Urothelium cell line (cell line): ENCODE data around the gene SWSAP1.
"Not testable (repeated sequence)": the region's sequence is repeated elsewhere in the genome, so short reads cannot be mapped to it uniquely, and the experiment has no call there.

Experiments used
- DNase-seq: peaks from one replicate; pipeline ENCODE4 v3.0.0; 2011; ENCODE audit warnings: low spot score, mixed read lengths
- FAIRE-seq: peaks from 2 replicates; lab custom pipeline; 2011; peaks lifted over from hg19 to GRCh38; lab: Jason Lieb, UNC

SWSAP1 gene, protein sequence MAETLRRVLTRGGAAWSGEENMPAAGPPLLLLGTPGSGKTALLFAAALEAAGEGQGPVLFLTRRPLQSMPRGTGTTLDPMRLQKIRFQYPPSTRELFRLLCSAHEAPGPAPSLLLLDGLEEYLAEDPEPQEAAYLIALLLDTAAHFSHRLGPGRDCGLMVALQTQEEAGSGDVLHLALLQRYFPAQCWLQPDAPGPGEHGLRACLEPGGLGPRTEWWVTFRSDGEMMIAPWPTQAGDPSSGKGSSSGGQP

DNA sequence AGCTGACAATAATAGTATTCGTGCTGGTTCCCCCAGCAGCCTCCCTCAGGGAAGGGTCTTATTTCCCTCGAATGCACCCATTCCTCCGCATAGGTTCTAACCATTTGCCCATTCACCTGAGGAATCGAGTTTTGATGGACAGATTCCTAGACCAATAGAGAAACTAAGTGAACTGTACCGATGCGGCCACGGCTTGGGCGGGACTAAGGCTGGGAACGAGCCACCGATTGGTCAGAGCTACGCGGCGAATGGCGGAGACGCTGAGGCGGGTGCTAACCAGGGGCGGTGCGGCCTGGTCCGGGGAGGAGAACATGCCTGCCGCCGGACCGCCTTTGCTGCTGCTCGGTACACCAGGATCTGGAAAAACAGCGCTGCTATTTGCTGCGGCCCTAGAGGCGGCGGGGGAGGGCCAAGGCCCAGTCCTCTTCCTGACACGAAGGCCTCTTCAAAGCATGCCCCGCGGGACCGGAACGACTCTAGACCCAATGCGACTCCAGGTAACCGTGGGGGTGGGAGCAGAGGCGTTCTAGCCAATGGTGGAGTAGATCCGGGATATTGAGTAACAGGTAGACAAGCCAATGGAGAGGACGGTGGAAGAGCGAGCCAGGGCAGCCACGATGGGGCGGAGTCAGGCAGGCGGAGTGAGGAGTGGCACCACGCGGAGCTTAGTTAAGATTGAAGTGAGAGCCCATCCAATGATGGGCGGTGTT is at the start of gene SWSAP1:
TSS of gene SWSAP1 (plus strand) at position 234 of the 710 bp plus-strand sequence. CDS start at position 249, 15 bp downstream.
- DNase-seq (peak; percentile 94), FAIRE-seq (peak; percentile 27)

DNA sequence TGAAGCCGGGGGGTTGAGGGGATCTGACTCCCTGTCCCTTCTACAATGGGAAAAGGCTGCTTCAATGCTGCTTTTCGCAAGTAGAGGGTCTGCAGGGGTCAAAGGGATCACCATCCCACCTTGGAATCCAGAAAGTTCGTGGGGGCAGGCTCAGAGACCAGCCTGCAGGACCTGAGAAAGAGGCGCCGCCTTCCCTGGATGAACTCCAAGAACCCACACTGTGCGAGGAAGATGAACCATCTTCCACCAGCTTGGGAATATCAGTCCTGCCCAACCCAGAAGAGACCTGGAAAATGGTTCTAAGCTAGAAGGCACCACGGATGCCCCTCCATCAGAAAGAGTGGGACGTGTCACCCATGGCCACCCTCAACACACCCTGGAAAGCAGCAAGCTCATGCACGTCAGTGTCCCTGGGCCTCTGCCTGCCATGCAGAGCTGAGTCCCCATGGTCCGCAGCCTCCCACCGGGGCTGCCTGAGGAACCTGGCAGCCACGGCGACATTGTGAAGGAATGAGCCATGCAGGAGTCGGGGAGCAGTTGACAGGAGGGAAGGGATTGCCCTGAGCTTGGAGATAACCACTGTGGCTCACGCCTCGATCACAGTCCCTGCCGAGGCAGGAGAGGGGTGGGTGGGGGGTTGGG is 49.6 kb upstream of the SWSAP1 start:
- DNase-seq (no peak), FAIRE-seq (no peak)

DNA sequence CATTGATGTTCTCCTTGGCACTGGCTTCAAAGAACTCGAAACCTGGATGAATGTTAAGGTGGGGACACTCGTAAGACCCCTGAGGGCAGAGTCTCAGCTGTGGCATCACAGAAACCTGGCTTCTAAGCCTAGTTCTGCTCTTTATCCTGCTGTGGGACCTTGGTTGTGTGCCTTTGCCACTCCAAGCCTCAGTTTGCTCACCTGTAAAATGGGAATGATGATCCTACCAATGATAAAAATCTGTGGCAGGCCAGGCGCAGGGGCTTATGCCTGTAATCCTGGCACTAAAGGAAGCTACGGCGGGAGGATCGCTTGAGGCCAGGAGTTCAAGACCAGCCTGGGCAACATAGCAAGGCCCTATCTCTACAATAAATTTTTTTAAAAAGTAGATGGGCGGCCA is 48.9 kb upstream of the SWSAP1 start:
- DNase-seq (no peak), FAIRE-seq (no peak)

GRCh38 chr19:11330127-11330526 is 44.3 kb upstream of the SWSAP1 start:
- FAIRE-seq (no peak), DNase-seq (no peak)

DNA sequence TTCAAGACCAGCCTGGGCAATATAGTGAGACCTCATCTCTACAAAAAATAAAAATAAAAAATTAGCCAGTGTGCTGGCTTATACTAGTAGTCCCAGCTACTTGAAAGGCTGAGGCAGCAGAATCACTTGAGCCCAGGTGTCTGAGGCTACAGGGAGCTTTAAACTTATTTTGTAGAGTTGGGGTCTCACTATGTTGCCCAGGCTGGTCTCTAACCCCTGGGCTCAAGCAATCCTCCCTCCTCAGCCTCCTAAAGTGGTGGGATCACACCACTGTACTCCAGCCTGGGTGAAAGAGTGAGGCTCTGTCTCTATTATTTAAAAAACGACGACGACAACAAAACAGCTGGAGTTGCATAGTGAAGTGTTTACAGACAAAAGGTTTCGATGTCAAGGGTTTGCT is 43.0 kb upstream of the SWSAP1 start:
- DNase-seq: no peak
- no peak for FAIRE-seq

DNA sequence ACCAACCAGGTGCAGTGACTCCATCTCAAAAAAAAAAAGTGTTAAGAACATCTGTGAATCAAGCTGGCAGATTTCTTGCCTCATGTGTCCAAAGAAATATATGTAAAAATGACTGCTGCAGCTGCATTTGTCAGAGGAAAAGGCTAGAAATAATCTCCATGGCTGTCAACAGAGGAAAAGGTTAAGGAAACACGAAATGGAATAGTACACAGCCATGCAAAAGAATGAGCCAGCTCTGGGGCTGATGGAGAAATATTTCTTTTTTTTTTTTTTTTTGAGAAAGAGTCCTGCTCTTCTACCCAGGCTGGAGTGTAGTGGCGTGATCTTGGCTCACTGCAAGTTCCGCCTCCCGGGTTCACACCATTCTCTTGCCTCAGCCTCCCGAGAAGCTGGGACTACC is 41.6 kb upstream of the SWSAP1 start:
- no peak for DNase-seq
- no peak for FAIRE-seq

GRCh38 chr19:11333838-11334237 is 40.6 kb upstream of the SWSAP1 start:
- not testable (repeated sequence) for DNase-seq, FAIRE-seq

GRCh38 chr19:11335449-11336146 is 38.9 kb upstream of the SWSAP1 start:
- DNase-seq (no peak), FAIRE-seq (no peak)

DNA sequence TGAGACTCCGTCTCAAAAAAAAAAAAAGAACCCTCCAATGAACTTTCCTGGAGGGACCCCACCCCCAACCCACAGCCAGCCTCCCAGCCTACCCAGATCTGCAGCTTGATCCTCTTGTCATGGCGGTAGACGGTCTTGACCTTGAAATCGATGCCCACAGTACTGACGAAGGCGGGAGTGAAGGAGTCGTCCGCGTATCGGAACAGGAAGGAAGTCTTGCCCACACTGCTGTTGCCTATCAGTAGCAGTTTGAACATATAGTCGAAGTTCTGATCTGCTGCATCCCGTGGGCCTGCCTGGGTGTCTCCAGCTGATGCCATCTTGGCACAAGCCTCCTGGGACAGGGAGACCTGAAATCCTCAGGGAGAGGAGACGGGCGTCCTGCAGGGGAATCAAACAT is 37.4 kb upstream of the SWSAP1 start:
- DNase-seq (no peak), FAIRE-seq (no peak)

- DNase-seq (no peak), FAIRE-seq (no peak)
Observed at GRCh38 chr19:11338121-11338520, 36.3 kb upstream of the SWSAP1 start.

- DNase-seq (no peak), FAIRE-seq (no peak)
Observed at GRCh38 chr19:11338569-11339253, 35.8 kb upstream of the SWSAP1 start.

DNA sequence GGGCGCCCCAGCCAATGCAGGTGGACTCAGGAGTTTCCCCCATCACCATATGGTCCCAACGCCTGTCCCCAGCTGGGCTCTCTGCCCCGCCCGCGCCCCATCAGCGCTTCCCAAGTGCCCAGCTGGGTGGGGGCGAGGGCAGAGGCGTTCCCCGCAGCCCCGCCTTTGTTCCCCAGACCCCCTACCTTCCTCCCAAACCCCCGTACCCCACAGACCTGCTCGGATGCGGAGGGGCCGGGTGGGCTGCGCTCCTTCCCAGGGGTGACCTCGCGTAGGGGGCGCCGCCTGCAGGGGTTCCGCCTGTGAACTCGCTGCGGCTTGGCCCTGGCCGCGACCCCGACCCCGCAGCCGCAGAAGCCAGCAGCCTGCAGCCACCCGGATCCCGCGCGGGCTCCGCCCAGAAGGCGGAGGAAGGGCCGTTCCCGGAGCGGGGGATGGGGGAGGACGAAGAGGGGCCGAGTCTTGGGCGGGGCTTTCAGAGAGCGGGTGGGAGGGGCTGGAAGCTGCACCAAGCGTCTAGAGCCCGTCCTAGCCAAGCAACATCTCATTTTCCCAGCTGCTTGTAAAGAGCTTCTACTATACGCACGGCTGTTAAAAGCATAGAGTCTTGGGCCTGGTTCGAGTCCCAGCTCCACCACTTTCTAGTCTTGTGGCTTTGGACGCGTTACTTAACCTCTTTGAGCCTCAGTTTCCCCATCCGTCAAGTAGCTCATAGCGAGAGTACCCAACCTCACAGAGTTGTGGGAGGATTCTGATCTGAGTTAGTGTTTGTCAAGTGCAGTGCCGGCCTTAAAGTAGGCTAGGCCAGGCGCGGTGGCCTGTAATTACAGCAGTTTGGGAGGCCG is 35.0 kb upstream of the SWSAP1 start, which contains the start of gene RAB3D:
TSS of gene RAB3D (minus strand) at position 404 of the 845 bp plus-strand sequence. CDS start 2,258 bp downstream, outside the sequence.
- FAIRE-seq: no peak
- DNase-seq: no peak

DNA sequence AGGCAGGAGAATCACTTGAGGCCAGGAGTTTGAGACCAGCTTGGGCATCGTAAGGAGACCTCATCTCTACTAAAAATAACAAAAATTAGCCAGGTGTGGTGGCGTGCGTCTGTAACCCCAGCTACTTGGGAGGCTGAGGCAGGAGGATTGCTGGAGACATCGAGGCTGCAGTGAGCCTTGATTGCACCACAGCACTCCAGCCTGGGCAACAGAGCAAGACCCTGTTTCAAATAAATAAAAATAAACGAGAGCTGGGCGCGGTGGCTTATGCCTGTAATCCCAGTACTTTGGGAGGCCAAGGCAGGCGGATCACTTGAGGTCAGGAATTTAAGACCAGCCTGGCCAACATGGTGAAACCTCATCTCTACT is 34.4 kb upstream of the SWSAP1 start:
- FAIRE-seq, DNase-seq: not testable (repeated sequence)

- no peak for FAIRE-seq
- DNase-seq: no peak
Observed at GRCh38 chr19:11342429-11342828, 32.0 kb upstream of the SWSAP1 start.

GRCh38 chr19:11345122-11345803 is 29.2 kb upstream of the SWSAP1 start:
- DNase-seq (no peak), FAIRE-seq (no peak)

- FAIRE-seq (no peak), DNase-seq (peak; percentile 93)
Observed at GRCh38 chr19:11346104-11346940, 28.1 kb upstream of the SWSAP1 start, which contains the start of the genes CCDC159 and TMEM205. CCDC159 (plus strand) TSS chr19:11346519; CDS start chr19:11346607, 88 bp downstream. TMEM205 (minus strand) TSS chr19:11346268; CDS start chr19:11345619, 649 bp downstream.

GRCh38 chr19:11347546-11348039 is 26.9 kb upstream of the SWSAP1 start:
- DNase-seq: no peak
- no peak for FAIRE-seq

DNA sequence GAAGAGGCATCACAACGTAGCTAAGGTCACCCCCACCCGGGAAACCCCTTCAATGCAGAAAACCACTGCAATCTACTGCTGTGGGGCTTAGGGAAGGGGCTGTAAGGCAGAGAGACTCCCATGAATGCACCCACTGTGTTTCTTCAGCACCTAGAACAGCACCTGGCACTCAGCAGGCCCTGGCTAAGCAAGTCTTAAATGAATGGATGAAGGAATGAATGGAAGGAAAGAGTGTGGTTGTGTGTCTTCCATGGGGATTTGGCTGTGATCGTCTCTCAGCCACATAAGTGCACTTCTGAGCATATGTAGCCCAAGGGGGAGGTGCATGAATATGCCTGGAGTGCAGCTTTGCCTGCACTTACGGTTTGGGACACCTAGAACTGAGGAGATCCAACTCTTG is 25.3 kb upstream of the SWSAP1 start:
- FAIRE-seq: no peak

More for the DNA sequence above, 25.3 kb upstream of the SWSAP1 start:
- no peak for DNase-seq
